GM18498 (cell line): ENCODE measurements around the gene PWWP2B.
"Not testable (repeated sequence)": the region's sequence is repeated elsewhere in the genome, so short reads cannot be mapped to it uniquely, and the experiment has no call there.

Experiments
- ATAC-seq: cut with Tn5 transposase; IDR thresholded peaks from one replicate; pipeline ENCODE4 v1.9.1; 2021; ENCODE audit warnings: mild to moderate bottlenecking, moderate library complexity; ENCODE audit not compliant: unreplicated experiment

The PWWP2B gene

DNA sequence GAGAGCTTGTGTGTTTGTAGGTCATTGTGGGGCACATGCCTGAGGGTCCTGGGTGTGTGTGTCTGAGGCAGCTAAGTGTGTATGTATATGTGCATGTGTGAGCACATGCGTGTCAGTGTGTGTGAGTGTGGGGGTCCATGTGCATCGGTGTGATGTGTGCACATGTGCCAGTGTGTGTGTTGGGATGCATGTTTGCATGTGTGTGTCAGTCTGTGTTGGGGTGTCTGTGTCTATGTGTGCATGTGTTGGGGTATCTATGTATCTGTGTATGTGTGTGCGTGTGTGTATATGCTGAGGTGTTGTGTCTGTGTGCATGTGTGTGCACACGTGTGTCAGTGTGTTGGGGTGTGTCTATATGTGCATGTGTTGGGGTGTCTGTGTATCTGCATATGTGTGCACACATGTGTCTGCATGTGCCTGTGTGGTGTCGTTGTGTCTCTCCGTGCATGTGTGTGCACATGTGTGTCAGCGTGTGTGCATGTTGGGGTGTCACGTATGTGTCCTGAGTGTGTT is 33.3 kb downstream of the PWWP2B start:
- ATAC-seq = no peak

GRCh38 chr10:132430861-132431271 is 33.9 kb downstream of the PWWP2B start:
- no peak for ATAC-seq

DNA sequence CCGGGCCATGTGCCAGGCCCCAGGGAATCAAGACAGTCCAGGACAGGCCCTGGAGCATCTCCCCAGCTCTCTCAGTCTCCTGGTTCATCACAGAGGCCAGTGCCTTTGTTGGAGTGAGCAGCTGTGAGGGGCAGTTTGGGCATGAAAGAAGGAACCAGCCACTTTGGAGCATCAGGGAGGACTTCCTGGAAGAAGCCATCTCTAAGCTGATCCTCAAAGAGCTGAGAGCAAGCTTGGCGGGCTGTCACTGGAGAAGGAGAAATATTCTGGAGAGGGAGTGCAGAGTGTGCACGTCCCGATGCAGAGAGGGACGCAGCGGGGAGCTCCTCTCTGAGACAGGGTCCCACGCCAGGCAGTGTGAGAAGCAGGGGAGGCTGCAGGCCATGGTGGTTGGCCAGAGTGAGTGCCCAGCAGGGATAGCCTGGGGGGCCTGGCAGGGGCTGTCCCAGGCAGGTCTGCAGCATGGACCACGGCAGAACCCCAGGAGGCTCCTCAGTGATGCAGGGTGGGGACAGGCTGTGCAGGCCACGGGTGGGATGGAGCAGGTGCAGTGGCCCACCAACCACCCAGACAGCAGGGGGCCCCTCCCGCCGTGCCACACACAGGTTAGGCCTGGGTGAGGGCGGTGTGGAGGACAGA is 34.7 kb downstream of the PWWP2B start:
- no peak for ATAC-seq

DNA sequence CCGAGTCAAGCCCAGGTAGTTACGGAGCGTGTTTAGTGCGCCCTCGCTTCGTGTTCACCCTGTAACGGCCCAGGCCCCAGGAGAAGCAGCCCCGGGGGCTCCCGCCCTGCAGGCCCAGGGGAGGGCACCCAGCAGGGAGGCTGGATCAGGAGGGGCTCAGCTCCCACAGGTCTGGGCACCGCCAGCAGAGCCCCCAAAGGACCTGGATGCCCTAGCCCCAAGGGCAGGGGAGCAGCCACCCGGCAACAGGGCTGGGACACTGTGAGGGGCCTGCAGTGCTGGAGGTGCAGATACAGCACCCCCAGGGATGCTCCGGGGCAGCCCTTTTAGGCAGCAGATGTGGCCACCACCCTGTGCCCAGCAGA is 35.2 kb downstream of the PWWP2B start:
- no peak for ATAC-seq

- no peak for ATAC-seq
Observed at GRCh38 chr10:132433671-132434340, 36.8 kb downstream of the PWWP2B start.

- ATAC-seq = peak; percentile 71
Observed at GRCh38 chr10:132434405-132435005, 37.5 kb downstream of the PWWP2B start.

DNA sequence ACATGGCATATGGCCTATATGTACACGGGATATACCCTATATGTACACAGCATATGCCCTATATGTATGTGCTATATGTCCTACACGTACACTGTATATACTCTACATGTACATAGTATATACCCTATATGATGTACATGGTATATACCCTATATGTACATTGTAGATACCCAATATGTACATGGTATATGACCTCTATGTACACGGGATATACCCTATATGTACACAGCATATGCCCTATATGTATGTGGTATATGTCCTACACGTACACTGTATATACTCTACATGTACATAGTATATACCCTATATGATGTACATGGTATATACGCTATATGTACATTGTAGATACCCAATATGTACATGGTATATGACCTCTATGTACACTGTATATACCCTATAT is 38.3 kb downstream of the PWWP2B start:
- not testable (repeated sequence) for ATAC-seq

DNA sequence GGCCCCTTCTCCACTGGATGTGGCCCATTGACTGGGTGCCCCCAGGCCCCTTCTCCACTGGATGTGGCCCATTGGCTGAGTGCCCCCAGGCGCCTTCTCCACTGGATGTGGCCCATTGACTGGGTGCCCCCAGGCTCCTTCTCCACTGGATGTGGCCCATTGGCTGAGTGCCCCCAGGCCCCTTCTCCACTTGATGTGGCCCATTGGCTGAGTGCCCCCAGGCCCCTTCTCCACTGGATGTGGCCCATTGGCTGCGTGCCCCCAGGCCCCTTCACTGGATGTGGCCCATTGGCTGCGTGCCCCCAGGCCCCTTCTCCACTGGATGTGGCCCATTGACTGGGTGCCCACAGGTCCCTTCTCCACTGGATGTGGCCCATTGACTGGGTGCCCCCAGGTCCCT is 39.1 kb downstream of the PWWP2B start:
- ATAC-seq = not testable (repeated sequence)

GRCh38 chr10:132436861-132437410 is 39.9 kb downstream of the PWWP2B start:
- no peak for ATAC-seq

DNA sequence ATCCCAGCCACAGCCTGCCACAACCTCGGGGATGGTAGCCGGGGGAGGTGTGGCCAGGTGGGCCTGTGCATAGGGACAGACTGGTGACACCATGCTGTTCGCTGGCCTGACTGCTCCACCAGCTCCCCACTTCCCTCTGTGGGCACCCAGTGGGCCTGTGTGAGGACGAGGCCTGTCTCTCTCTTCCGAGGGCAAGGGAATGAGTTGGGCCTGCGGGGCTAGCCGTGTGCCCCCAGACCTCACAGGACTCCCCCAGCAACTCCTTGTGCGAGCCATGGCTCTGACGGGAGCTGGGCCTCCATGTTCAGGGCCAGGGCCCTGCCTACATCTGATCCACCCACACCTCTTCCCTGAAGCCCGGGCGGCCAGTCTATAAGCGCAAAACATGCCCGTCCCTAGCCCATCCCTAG is 40.5 kb downstream of the PWWP2B start:
- ATAC-seq = no peak

- ATAC-seq = no peak
Observed at GRCh38 chr10:132438091-132439024, 41.4 kb downstream of the PWWP2B start.

DNA sequence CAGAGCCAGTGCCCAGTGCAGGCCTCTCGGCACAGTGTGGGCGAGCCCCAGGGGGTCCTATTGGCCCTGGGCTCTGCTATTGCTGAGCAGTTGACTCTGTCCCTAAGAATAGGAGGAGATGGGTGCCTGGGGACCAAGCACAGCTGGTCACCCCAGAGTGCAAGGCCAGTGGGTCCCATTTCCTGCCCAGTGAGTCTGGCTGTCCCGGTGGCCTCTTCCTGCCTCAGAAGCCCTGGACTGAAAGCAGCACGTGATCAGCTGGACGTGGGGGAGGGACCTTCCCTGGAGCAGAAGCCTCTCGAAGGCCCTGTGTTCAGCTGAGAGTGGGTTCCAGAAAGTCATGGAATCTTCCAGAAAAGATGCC is 42.0 kb downstream of the PWWP2B start:
- ATAC-seq = no peak

DNA sequence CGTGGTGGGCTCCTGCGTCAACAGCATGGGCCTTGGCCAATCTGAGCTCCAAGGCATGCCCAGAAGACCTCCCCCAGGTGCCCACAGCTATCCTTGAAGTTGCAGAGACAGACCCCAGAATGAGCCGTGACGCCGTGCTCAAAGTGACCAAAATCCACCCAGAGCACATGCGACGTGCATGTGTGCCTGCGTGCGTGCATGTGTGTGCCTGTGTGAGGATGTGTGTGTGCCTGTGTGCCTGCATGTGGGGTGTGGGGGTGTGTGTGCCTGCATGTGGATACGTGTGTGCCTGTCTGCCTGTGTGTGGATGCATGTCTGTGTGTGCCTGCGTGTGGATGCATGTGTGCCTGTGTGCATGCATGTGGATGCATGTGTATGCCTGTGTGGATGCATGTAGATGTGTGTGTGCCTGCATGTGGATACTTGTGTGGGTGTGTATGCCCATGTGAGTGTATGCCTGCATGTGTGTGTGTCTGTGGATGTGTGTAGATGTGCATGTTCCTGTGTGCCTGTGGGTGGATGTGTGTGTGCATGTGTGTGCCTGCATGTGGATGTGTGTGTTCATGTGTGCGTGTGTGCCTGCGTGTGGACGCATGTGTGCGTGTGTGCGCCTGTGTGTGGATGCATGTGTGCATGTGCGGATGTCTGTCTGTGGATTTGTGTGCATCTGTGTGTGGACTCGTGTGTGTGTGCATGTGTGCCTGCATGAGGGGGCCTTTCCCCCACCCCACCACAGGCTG is 42.6 kb downstream of the PWWP2B start:
- ATAC-seq = no peak

- no peak for ATAC-seq
Observed at GRCh38 chr10:132440791-132441565, 44.0 kb downstream of the PWWP2B start.

DNA sequence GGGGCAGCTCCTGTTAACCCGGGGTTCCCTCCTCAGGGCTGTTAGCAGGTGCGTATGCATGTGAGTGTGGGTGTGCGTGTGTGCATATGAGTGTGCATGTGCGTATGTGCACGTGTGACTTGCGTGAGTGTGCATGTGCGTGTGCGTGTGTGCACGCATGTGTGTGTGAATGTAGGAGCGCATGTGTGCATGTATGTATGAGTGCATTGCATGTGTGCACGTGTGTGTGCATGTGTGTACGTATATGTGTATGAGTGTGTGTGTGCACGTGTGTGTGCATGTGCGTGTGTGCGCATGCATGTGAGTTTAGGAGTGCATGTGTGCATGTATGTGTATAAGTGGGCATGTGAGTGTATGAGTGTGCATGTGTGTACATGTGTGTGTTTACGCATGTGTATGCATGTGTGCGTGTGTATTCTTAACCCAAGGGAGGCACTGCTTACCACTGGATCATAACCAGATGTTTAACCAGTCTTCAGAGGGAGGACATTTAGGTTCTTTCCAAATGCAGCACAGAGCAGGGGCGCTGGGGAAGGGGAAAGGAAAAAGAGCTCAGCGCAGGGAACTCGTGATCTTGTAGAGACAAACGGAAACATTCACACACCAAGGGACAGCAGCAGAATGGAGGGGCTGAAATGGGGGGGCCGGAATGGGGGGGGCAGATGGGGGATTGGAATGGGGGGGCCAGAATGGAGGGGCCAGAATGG is 45.0 kb downstream of the PWWP2B start:
- no peak for ATAC-seq

DNA sequence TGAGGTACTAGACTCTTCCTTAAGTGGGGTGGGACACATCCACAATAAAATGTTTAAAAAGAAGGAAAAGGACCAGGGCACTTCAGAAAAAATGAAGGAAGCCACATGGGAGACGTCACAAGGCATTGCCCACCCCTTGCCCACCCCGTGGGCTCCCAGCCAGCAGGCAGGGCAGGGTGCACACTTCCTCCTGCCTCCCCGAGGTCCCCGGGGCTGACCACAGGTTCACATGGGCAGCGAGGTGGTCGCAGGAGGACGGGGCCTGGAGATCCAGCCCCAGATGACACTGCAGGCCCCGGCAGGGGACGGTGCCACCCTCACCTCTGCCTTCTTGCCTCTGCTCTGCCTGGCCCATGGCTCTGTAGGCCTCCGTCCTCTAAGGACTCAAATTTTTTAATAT is 45.6 kb downstream of the PWWP2B start:
- no peak for ATAC-seq

DNA sequence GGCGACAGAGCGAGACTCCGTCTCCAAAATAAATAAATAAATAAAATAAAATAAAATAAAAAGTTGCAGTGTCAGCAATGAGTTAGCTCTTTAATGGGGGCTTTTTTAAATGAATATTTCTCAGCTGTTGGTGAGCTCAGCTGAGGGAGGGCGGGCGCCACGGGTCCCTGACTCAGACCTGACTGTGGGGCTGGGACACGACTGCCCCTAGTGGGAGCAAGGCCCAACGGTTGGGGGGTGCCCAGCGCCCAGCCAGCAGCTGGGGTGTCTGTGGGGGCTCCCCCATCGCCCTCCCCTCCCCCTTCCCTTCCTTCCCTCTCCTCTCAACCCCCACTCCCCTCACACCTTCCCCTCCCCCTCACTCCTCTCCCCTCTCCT is 46.6 kb downstream of the PWWP2B start:
- no peak for ATAC-seq

DNA sequence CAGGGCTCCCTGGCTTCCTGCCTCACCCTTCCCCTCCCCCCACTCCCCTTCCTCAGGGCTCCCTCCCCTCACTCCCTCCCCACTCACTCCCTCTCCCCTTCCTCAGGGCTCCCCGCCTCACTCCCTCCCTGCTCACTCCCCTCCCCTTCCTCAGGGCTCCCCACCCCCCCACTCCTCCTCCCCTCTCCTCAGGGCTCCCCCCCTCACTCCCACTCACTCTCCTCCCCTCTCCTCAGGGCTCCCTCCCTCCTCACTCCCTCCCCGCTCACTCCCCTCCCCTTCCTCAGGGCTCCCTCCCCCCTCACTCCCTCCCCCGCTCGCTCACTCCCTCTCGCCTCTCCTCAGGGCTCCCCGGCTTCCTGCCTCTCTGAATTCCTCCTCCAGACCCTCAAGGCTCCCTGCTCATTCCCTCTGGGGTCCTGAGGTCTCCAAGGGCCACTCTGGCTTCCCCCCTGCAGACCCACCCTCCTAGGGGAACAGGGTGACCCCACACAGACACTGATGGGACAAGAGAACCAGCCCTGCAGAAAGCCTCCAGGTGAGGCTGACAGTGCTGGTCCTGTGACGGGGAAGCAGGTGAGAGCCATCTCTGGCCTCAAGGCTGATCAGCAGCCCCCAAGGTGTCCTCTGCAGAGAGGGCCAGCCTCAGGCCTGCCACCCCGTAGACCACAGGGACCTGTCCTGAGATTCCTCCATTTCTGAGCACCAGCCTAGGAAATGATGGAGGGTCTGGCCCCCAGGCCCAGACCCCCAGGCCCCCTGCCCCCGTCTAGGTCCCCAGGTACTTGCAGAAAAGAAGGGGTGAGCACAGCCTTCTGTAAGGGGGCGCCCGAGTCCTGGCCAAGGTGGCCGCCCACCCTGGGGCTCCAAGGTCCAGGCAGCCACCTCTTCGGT is 47.2 kb downstream of the PWWP2B start:
- ATAC-seq = no peak
